Fibroblast of lung (primary cell): Measurements from ENCODE around the gene SYVN1. TPM values are rescaled to one million over a fixed set of nuclear protein-coding genes. Genes with fewer than 3 reads are reported as not detected.

ENCODE experiments used
- DNase-seq, 2 donors: peaks; one replicate each; pipeline versions ENCODE4 v3.0.0 to v3.0.0-alpha.2; 2010; ENCODE audit warnings: low read depth in 2 of 2
- H2AFZ ChIP-seq: 2 replicates; pipeline ENCODE4 v1.5.1; 2012; ENCODE audit warnings: low read length, control low read depth, inconsistent platforms
- H3K27ac ChIP-seq: 2 replicates; pipeline ENCODE4 v1.5.1; 2011; ENCODE audit warnings: low read length, control low read depth; ENCODE audit not compliant: insufficient read depth
- H3K27me3 ChIP-seq: 2 replicates; pipeline ENCODE4 v1.5.1; 2011; ENCODE audit warnings: mild to moderate bottlenecking, low read length; ENCODE audit not compliant: control insufficient read depth, insufficient read depth
- H3K36me3 ChIP-seq: 2 replicates; pipeline ENCODE4 v1.5.1; 2011; ENCODE audit warnings: low read length; ENCODE audit not compliant: control insufficient read depth, insufficient read depth
- H3K4me1 ChIP-seq: 2 replicates; pipeline ENCODE4 v1.5.1; 2011; ENCODE audit warnings: low read length; ENCODE audit not compliant: control insufficient read depth, insufficient read depth; ENCODE audit errors: extremely low read depth
- H3K4me2 ChIP-seq: 2 replicates; pipeline ENCODE4 v1.5.1; 2011; ENCODE audit warnings: low read length, control low read depth; ENCODE audit not compliant: insufficient read depth; ENCODE audit errors: extremely low read depth
- H3K4me3 ChIP-seq, 4 experiments: fragments of 200-600 bp in 1 of 4; sonication (generic) in 1 of 4; replicated peaks in 1 of 4; 2 replicates each; pipeline ENCODE4 v1.5.1; 2011 to 2016; ENCODE audit warnings: low read length in 4 of 4, low read depth in 3 of 4, mild to moderate bottlenecking in 3 of 4, control low read depth in 2 of 4, inconsistent platforms in 1 of 4, mixed read lengths in 1 of 4; ENCODE audit not compliant: insufficient read depth in 1 of 4; ENCODE audit errors: control extremely low read depth in 1 of 4
- H3K79me2 ChIP-seq: 2 replicates; pipeline ENCODE4 v1.5.1; 2012; ENCODE audit warnings: mild to moderate bottlenecking, low read length, inconsistent platforms; ENCODE audit not compliant: control insufficient read depth, insufficient read depth
- H3K9ac ChIP-seq: 2 replicates; pipeline ENCODE4 v1.5.1; 2011; ENCODE audit warnings: mild to moderate bottlenecking, low read length, control low read depth; ENCODE audit not compliant: insufficient read depth
- H3K9me3 ChIP-seq: 2 replicates; pipeline ENCODE4 v1.5.1; 2012; ENCODE audit warnings: low read depth, low read length; ENCODE audit not compliant: control insufficient read depth, insufficient read depth
- H4K20me1 ChIP-seq: 2 replicates; pipeline ENCODE4 v1.5.1; 2011; ENCODE audit warnings: low read length; ENCODE audit not compliant: control insufficient read depth, insufficient read depth; ENCODE audit errors: extremely low read depth
- CTCF ChIP-seq, 2 donors: IDR thresholded peaks in 1 of 2; conservative IDR thresholded peaks in 1 of 2; 1 replicate in 1 of 2; 2 replicates in 1 of 2; pipeline ENCODE4 v1.5.1; 2011 to 2012; ENCODE audit warnings: low read length in 2 of 2, control low read depth in 1 of 2, inconsistent platforms in 1 of 2, low read depth in 1 of 2, mild to moderate bottlenecking in 1 of 2
- EZH2 ChIP-seq: IDR thresholded peaks from 2 replicates; pipeline ENCODE4 v1.5.1; 2012; ENCODE audit warnings: low read length, control low read depth, mild to moderate bottlenecking; ENCODE audit errors: missing control alignments
- polyA plus RNA-seq, 2 donors: library from polyadenylated mRNA; depleted of rRNA in 1 of 2; stranded (reverse) in 1 of 2; unstranded in 1 of 2; fragments of >200 nt; gene quantifications; 2 replicates each; pipeline ENCODE4 v1.2.1, GENCODE V29; 2011 to 2012; ENCODE audit warnings: missing spikeins in 1 of 2
- total RNA-seq: library from RNA; depleted of rRNA; stranded (reverse); fragments of >200 nt; gene quantifications from 2 replicates; pipeline ENCODE4 v1.2.1, GENCODE V29; 2014

The SYVN1 gene
- total and polyA plus RNA-seq, 2 donors (not counting 1 experiment from before 2014, with no cell fraction given), result 15.5 to 25.2 TPM

- no peaks in the 10 kb centered on the region for H4K20me1 ChIP-seq
- H3K36me3 ChIP-seq, result no peaks in the 10 kb centered on the region
- no peak overlapping the region for H3K27ac ChIP-seq
- no peak overlapping the region for H2AFZ ChIP-seq
- H3K4me3 ChIP-seq, result no peak overlapping the region
- no peaks in the 10 kb centered on the region for H3K9me3 ChIP-seq
- no peak overlapping the region for H3K9ac ChIP-seq
- peaks cover 3% of the 10 kb centered on the region for H3K4me1 ChIP-seq
- TF ChIP-seq EZH2 (no peak), CTCF (conservative IDR thresholded peaks at IDR 0.05 in 1 of 2, IDR thresholded peaks at IDR 0.05 in 1 of 2; ENCODE audit: low read depth in 1 of 2, low read length in 2 of 2) (no peak)
- H3K4me2 ChIP-seq, result no peak overlapping the region
- no peaks in the 10 kb centered on the region for H3K79me2 ChIP-seq
- no peak for DNase-seq
- H3K27me3 ChIP-seq, result no peaks in the 10 kb centered on the region
Observed at GRCh38 chr11:65166893-65167292, 32.6 kb upstream of the SYVN1 start.

- no peak for TF ChIP-seq EZH2
- TF ChIP-seq CTCF (conservative IDR thresholded peaks at IDR 0.05 in 1 of 2, IDR thresholded peaks at IDR 0.05 in 1 of 2; ENCODE audit: low read depth in 1 of 2, low read length in 2 of 2), result no peak
- no peaks in the 10 kb centered on the region for H3K79me2 ChIP-seq
- peak in 1 of 2 donors; percentile 46 for DNase-seq
- peak overlapping the region in 3 of 4 experiments; percentile 8 to 45 (median 37) for H3K4me3 ChIP-seq
- H3K27me3 ChIP-seq, result no peaks in the 10 kb centered on the region
- H3K27ac ChIP-seq, result peak overlapping the region; percentile 11
- no peaks in the 10 kb centered on the region for H4K20me1 ChIP-seq
- H2AFZ ChIP-seq, result peak overlapping the region; percentile 91
- peaks cover 3% of the 10 kb centered on the region for H3K4me1 ChIP-seq
- H3K4me2 ChIP-seq, result peak overlapping the region; percentile 75
- H3K36me3 ChIP-seq, result no peaks in the 10 kb centered on the region
- H3K9ac ChIP-seq, result peak overlapping the region; percentile 21
- H3K9me3 ChIP-seq, result no peaks in the 10 kb centered on the region
Observed at GRCh38 chr11:65165410-65166317, 31.3 kb upstream of the SYVN1 start.

GRCh38 chr11:65163684-65164083 is 29.4 kb upstream of the SYVN1 start:
- no peak for TF ChIP-seq EZH2
- TF ChIP-seq CTCF (conservative IDR thresholded peaks at IDR 0.05 in 1 of 2, IDR thresholded peaks at IDR 0.05 in 1 of 2; ENCODE audit: low read depth in 1 of 2, low read length in 2 of 2), result no peak
- H3K4me1 ChIP-seq, result peaks cover 3% of the 10 kb centered on the region
- H3K79me2 ChIP-seq, result no peaks in the 10 kb centered on the region
- no peaks in the 10 kb centered on the region for H3K9me3 ChIP-seq
- no peak overlapping the region for H3K4me3 ChIP-seq
- no peaks in the 10 kb centered on the region for H3K27me3 ChIP-seq
- no peak overlapping the region for H2AFZ ChIP-seq
- no peaks in the 10 kb centered on the region for H4K20me1 ChIP-seq
- H3K9ac ChIP-seq, result no peak overlapping the region
- no peaks in the 10 kb centered on the region for H3K36me3 ChIP-seq
- no peak overlapping the region for H3K27ac ChIP-seq
- DNase-seq, result no peak
- no peak overlapping the region for H3K4me2 ChIP-seq
